Right cardiac atrium (tissue), 5 donors: Measurements from ENCODE around the gene CNIH3. TPM values are rescaled to one million over a fixed set of nuclear protein-coding genes. Genes with fewer than 3 reads are reported as not detected.

Experiments used
- ATAC-seq, 2 donors: fragments of 200-7000 bp; cut with Tn5 transposase; one replicate each; pipeline versions ENCODE4 v1.8.0 to v1.9.1; 2020; ENCODE audit warnings: moderate library complexity in 2 of 2, mild to moderate bottlenecking in 1 of 2
- DNase-seq, 3 donors: peaks; one replicate each; pipeline ENCODE4 v3.0.0-alpha.2; 2020
- H3K27ac ChIP-seq: one replicate; pipeline ENCODE4 v1.5.1; 2013; ENCODE audit warnings: mild to moderate bottlenecking, low read length, control low read depth, moderate library complexity
- H3K27me3 ChIP-seq: one replicate; pipeline ENCODE4 v1.6.1; 2013; ENCODE audit not compliant: control insufficient read depth, insufficient read depth
- H3K4me1 ChIP-seq: one replicate; pipeline ENCODE4 v1.6.1; 2013; ENCODE audit warnings: low read length; ENCODE audit not compliant: control insufficient read depth, insufficient read depth
- H3K4me3 ChIP-seq: one replicate; pipeline ENCODE4 v1.5.1; 2013; ENCODE audit warnings: low read length, control low read depth
- H3K9me3 ChIP-seq: one replicate; pipeline ENCODE4 v1.6.1; 2013; ENCODE audit warnings: low read length; ENCODE audit not compliant: control insufficient read depth
- WGBS: extraction: QIAGEN DNeasy Blood & Tissue Kit; methylation state at CpG from one replicate; pipeline ENCODE4 v1.1.7; 2013; 5-methylcytosine and 5-hydroxymethylcytosine counted together
- intact Hi-C, 4 donors: fragments of 100-400 bp; cut with DNase I; formaldehyde crosslinking; loops; one replicate each; pipeline versions ENCODE4 v1.11.0 to v1.14.0; 2022 to 2023
- polyA plus RNA-seq: library from polyadenylated mRNA; stranded (reverse); fragments of 200-250 nt; gene quantifications from one replicate; pipeline ENCODE4 v1.2.3, GENCODE V29; 2013
- total RNA-seq, 4 donors: library from RNA; stranded (reverse); fragmentation: NEBNext Ultra II Directional; extraction: Animal tissue kit (Norgen Biotek cat#: 25700); gene quantifications; one replicate each; pipeline ENCODE4 v1.2.1, GENCODE V29; 2021
- donor health status: healthy with polysubstance abuse.
- donor health status: DM: no; HTN: yes; CAD: no.
- donor health status: DM: no; HTN: no; CAD: no.
- donor health status: DM: no; HTN: yes; CAD: no; lungs with severe emphysema.
- donor health status: DM: yes; HTN: yes; CAD: no.

Gene CNIH3
- total and polyA plus RNA-seq, 5 donors, result 0.66 to 2.3 (median 1.3) TPM

DNA sequence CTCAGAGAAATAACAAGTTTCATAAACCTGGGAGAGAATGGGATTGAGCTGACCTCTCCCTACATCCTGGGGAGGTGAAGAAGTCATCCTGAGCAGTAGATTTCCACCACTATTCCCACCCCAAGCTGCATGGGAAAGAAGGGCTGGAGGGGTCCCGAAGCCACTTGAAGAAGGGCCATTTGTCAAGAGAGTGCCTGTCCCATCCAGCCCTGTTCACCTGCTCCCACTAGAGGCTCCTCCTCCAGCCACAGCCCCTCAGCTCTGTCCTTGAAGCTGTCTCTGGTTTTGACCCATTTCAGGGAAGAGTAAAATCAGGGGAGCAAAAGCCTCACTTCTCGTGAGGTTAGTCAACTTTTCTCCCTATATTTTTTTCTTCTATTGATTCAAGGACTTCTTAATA, 157.5 kb downstream of the CNIH3 start:
- intact Hi-C loops, result no loop called here
- no peak for ATAC-seq

DNA sequence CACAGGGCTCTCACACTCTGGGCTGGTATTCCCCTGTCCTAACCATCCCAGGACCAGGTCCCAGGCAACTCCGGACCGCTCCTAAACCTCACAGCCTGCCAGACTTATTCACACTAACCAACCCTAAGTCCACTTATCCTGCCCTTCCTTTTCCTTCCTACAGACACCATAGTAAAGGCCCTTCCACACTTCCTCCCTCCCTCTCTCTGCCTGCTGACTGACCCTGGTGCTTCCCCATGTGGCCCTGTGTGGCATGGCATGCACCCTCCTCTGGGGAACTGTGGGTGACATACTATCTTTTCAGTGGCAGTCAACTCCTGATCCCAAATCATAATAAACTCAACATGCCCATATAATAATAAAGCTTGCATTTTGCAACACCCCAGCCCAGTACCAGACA, 158.3 kb downstream of the CNIH3 start:
- 94% methylated on average over 2 of the region's 2 CpGs for WGBS
- ATAC-seq, result no peak
- no peaks in the 10 kb centered on the region for H3K9me3 ChIP-seq

More for the DNA sequence above, 157.5 kb downstream of the CNIH3 start:
- no peaks in the 10 kb centered on the region for H3K4me1 ChIP-seq
- 90% methylated on average over 2 of the region's 2 CpGs for WGBS
- H3K9me3 ChIP-seq, result no peaks in the 10 kb centered on the region
- H3K27me3 ChIP-seq, result no peaks in the 10 kb centered on the region
- no peak overlapping the region for H3K27ac ChIP-seq
- H3K4me3 ChIP-seq, result no peak overlapping the region
- no peak for DNase-seq

DNA sequence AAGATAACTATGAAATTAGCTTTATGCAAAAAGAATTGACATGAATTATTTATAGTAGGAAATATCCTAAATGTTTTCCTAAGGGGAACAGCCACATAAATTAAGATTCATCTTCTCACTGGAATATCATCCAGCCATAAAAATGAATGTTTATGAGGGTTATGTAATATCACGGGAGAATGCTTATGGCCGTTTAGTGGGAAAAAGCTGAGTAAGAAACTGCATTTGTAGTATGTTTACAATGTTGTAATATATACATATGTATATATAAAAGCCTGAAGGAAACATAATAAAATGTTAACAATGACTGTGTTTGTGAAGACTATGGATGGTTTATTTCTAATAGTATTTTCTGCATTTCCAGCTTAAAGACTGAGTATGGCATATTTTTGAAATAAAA, 161.1 kb downstream of the CNIH3 start:
- Histone ChIP-seq H3K9me3 (no peaks in the 10 kb centered on the region), H3K4me1 (no peaks in the 10 kb centered on the region), H3K27ac (no peak overlapping the region), H3K4me3 (no peak overlapping the region), H3K27me3 (no peaks in the 10 kb centered on the region)
- ATAC-seq (no peak), DNase-seq (no peak)
- intact Hi-C loops, result no loop called here
- whole genome bisulfite sequencing, result 77% methylated on average over 2 of the region's 2 CpGs

More for the DNA sequence above, 158.3 kb downstream of the CNIH3 start:
- H3K27me3 ChIP-seq, result no peaks in the 10 kb centered on the region
- intact Hi-C loops, result no loop called here
- no peak for DNase-seq
- H3K27ac ChIP-seq, result no peak overlapping the region
- H3K4me3 ChIP-seq, result no peak overlapping the region
- no peaks in the 10 kb centered on the region for H3K4me1 ChIP-seq

DNA sequence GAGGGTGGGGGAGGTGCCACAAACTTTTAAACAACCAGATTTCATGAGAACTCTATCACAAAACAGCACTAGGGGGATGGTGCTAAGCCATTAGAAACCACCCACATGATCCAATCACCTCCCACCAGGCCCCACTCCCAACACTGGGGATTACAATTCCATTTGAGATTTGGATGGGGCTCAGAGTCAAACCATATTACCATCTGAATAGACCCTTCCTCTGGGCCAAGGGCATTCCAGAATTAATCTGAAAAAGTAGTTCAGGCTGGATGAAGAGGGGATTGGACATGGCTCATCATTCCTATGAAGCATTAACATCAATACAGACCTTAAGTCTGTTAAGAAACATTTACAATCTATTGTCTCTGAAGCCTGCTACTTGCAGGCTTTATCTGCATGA, 163.4 kb downstream of the CNIH3 start:
- ATAC-seq (no peak), DNase-seq (no peak)
- intact Hi-C loops, result no loop called here
- H3K9me3 ChIP-seq, result no peaks in the 10 kb centered on the region
- no peaks in the 10 kb centered on the region for H3K4me1 ChIP-seq
- no peaks in the 10 kb centered on the region for H3K27me3 ChIP-seq
- no peak overlapping the region for H3K27ac ChIP-seq
- no peak overlapping the region for H3K4me3 ChIP-seq

DNA sequence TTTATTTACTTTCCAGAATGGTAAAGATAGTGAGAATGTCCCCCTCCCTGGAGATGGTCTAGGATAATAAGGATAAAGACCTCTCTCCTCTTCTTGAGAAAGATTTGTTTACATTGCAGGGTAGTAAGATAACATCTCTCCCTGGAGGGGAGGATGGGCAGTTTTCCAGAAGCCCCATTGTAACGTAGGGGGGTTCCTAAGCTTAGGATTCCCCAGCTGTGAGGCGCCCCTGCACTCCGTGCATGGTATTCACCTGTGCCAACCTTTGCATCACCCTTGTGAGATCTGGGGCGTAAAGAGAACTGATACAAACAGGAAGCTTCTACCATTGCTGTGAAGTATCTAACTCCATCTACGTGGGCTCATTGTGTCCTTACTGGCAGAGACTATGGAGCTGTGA, 164.6 kb downstream of the CNIH3 start:
- intact Hi-C loops, result no loop called here
- 55% methylated on average over 5 of the region's 5 CpGs for WGBS
- ATAC-seq, result no peak
- Histone ChIP-seq H3K9me3 (no peaks in the 10 kb centered on the region), H3K27ac (no peak overlapping the region), H3K4me3 (no peak overlapping the region), H3K4me1 (no peaks in the 10 kb centered on the region), H3K27me3 (no peaks in the 10 kb centered on the region)
- DNase-seq, result no peak

DNA sequence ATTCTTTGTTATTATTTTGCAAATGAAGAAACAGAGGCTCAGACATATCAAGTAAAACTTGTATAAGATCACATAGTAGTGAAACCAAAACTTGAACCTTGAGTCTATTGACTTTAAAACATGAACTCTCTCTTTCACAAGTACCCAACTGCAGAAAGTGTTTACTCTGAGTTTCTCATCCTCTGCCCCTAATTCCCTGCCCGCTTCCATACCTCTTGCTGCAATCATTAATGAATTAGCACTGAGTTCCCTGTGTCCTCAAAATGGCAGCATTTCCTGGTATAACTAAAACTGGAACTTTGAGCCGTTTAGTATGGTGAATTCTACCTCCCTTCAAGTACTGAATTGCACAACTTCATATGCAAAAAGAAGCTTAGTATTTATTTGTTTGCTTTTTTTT, 165.7 kb downstream of the CNIH3 start:
- Histone ChIP-seq H3K27me3 (no peaks in the 10 kb centered on the region), H3K27ac (no peak overlapping the region), H3K4me3 (no peak overlapping the region), H3K4me1 (no peaks in the 10 kb centered on the region), H3K9me3 (no peaks in the 10 kb centered on the region)
- 83% methylated on average over 2 of the region's 2 CpGs for WGBS
- ATAC-seq (no peak), DNase-seq (no peak)
- intact Hi-C loops, result no loop called here

DNA sequence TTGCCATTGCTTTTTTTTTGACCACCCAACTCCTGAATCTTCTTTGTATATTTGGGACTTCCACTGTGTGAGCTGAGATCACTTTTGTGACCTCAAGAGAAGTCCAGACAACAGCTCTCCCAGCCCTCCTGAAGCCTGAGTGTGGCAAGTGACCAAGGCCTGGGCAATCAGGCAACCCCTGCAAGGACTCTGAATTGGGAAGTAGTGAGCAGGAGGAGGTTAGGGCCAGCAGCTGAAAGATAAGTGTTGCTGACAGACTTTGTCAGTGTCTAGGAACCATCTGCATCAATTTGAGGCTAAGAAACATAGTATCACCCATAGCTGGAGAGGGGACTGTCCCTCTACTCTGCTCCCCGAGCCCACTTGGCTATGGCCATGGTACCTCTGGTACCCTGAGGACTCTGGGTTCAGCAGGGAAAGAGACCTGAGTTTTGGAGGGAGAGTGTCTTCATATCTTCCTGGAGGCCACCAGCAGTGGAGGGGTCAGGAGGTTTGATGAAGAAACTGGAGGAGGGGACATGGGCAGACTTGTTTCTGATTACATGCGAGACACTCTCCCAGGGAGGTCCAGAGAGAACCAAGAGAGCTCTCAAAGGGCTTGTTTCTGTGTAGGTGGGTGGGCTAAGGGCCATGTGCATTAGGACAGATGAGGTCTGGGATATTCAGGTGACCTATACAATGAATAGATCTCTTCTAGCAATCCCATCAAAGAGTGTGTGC, 166.3 kb downstream of the CNIH3 start:
- intact Hi-C loops, result no loop called here
- Histone ChIP-seq H3K9me3 (no peaks in the 10 kb centered on the region), H3K4me3 (no peak overlapping the region), H3K27ac (no peak overlapping the region), H3K27me3 (no peaks in the 10 kb centered on the region), H3K4me1 (no peaks in the 10 kb centered on the region)
- ATAC-seq (no peak), DNase-seq (no peak)
- WGBS, result 82% methylated on average over 2 of the region's 2 CpGs

DNA sequence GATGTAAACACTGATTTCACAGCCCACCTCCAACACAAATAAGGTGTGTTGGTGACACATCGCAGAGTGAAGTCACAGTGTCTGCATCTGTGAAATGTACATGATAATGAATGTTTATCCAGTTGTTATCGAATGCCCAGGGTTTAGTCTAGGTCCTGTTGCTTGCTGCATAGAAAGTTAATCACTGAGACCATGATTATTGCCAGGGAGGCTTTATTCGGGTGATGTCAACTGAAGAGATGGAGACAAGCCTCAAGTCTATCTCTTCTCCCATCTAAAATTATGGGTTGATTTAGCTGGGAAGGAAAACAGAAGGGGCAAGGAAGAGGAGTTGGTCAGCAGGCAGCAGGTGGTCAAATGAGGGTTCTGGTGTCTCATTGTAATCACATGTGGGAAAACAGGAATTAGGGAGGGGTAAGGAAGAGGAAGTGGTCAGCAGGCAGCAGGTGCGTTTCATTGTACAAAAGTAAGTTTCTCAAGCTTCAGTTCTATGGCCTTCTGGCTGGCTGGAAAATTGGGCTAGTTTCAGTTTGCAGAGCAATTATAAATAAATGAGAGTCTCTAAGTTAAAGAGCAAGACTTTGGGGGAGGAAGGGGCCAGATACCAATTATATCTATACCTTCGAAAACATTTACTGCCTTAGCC, 167.0 kb downstream of the CNIH3 start:
- no peak for DNase-seq
- H3K27ac ChIP-seq, result no peak overlapping the region
- intact Hi-C loops, result no loop called here
- H3K9me3 ChIP-seq, result no peaks in the 10 kb centered on the region
- no peak for ATAC-seq
- H3K4me3 ChIP-seq, result no peak overlapping the region
- no peaks in the 10 kb centered on the region for H3K27me3 ChIP-seq
- H3K4me1 ChIP-seq, result no peaks in the 10 kb centered on the region
- WGBS, result 67% methylated on average over 5 of the region's 5 CpGs

DNA sequence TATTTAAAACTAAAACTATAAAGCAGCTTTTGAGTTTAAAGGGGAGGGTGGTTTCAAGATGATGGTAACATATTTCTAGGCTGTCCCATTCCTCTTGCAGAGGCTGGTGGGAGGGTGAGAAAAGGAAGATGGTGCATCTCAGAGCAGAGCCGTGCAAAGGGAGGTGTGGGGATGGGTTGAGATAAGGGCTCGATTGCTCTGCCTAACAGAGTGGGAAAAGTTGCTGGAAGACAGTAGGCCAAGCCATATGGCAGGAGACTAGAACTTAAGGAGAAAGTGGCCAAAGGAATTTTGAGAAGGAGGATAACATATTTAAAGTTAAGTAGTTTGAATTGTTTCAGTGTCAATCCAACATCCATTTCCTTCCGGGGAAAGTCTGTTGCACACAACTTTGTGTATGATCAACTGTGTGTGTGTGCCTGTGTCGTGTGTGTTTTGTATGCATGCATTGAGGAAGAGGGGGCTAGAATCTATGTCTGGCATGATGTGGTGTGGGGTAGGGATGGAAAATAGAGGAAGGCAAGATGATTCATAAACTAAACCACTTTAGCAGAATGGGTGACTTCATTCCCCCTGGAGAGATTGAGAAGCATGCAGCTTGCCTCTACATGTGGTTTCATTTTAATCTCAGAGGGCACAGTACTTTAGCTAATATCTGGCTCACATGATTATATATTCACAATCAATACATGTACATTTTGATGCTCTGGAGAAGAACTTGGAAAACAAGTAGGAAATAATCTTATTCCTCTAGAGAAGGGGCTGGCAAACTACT, 168.3 kb downstream of the CNIH3 start:
- no peak overlapping the region for H3K27ac ChIP-seq
- no peaks in the 10 kb centered on the region for H3K27me3 ChIP-seq
- WGBS, result 59% methylated on average over 4 of the region's 4 CpGs
- H3K4me1 ChIP-seq, result no peaks in the 10 kb centered on the region
- intact Hi-C loops, result no loop called here
- no peaks in the 10 kb centered on the region for H3K9me3 ChIP-seq
- DNase-seq (no peak), ATAC-seq (no peak)
- no peak overlapping the region for H3K4me3 ChIP-seq

DNA sequence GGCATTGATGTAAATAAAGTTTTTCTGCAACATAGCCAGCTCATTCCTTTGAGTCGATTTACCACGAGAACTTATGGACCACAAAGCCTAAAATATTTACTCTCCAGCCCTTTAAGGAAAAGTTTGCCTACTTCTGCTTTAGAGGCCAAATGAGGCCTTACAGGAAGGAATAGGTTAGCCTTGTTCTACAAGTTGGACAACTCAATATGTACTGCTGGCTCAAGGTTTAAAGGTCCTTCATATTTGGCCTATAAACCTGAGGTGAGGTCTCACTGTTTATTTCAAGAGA, 168.9 kb downstream of the CNIH3 start:
- intact Hi-C loops, result no loop called here
- no peaks in the 10 kb centered on the region for H3K27me3 ChIP-seq
- ATAC-seq, result no peak
- WGBS, result 74% methylated on average over 2 of the region's 2 CpGs
- DNase-seq, result no peak
- no peaks in the 10 kb centered on the region for H3K9me3 ChIP-seq
- H3K4me3 ChIP-seq, result no peak overlapping the region
- no peak overlapping the region for H3K27ac ChIP-seq
- no peaks in the 10 kb centered on the region for H3K4me1 ChIP-seq

DNA sequence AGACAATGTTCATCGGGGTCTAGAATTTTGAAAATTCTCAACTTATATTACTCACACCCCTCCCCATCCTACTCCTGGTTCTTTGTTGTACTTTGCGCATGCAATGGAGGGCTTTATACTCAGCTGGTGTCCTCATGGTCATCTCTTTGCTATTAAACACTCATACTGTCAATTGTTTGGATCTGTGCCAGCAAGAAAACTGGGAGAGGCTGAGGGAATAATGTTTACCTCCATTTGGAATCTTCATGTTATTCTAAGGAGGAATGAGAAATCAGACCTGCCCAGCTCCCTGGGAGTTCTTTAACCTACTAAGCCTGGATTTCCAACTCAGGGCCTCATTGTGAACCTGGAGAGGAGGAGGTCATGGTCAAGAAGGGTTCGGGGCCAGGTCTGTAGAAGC, 169.5 kb downstream of the CNIH3 start:
- Histone ChIP-seq H3K4me3 (no peak overlapping the region), H3K27ac (no peak overlapping the region), H3K9me3 (no peaks in the 10 kb centered on the region), H3K27me3 (no peaks in the 10 kb centered on the region), H3K4me1 (no peaks in the 10 kb centered on the region)
- ATAC-seq, result no peak
- WGBS, result 96% methylated on average over 3 of the region's 3 CpGs
- DNase-seq, result no peak
- intact Hi-C loops, result no loop called here
